Activated CD8-positive, alpha-beta memory T cell treated with anti-CD3 and anti-CD28 coated beads, Interleukin-2, amount 50 U/mL, for 48 hours (primary cell): Measurements from ENCODE around the gene SEMA4A.
"Not testable (repeated sequence)": the region's sequence is repeated elsewhere in the genome, so short reads cannot be mapped to it uniquely, and the experiment has no call there.

Experiments used
- DNase-seq: peaks from one replicate; pipeline ENCODE4 v3.0.0-alpha.2; 2020

SEMA4A gene

DNA sequence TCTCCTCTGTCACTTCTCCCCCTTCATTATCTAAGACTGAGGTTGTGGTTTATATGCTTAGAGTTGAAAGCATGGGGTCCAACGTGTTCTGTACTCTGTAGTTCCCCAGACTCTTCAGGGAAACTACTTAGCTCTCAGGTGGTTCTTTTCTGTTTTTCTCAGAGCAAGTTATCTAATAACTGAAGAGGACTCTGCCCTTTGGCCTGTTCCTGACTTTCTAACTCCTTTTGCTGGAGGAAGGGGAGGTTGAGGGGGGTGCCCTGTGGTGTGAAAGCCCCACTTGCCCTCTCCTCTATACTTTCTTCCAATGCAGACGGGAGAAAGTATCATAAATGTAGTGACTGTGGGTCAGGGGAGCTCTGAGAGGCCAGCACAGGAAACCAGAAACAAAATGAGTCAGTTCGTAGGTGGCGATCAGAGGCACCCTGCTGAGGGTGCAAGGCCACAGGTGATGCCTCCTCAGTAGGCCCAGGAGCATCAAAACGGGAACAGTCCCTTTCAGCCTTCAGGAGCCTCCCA lies 45.5 kb downstream of the SEMA4A start:
- DNase-seq: no peak

GRCh38 chr1:156200044-156200443 lies 46.7 kb downstream of the SEMA4A start:
- no peak for DNase-seq

- DNase-seq: no peak
Measured at GRCh38 chr1:156203331-156203730, 49.9 kb downstream of the SEMA4A start.

DNA sequence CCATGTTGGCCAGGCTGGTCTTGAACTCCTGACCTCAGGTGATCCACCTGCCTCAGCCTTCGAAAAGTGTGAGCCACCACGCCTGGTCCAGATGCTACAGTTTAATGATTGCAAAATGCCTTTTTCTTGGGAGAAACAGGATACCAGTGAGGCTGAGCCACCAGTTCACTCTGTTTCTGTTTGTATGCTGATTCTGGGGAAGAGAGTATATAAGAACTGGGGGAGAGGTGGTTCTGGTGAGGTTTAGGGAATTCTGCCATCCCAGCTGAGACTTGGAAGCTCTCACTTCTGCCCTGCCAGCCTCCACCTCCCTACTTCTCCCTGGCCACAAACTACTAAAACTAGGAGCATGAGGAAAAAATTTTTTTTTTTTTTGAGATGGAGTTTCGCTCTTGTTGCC lies 51.3 kb downstream of the SEMA4A start:
- DNase-seq: no peak

DNA sequence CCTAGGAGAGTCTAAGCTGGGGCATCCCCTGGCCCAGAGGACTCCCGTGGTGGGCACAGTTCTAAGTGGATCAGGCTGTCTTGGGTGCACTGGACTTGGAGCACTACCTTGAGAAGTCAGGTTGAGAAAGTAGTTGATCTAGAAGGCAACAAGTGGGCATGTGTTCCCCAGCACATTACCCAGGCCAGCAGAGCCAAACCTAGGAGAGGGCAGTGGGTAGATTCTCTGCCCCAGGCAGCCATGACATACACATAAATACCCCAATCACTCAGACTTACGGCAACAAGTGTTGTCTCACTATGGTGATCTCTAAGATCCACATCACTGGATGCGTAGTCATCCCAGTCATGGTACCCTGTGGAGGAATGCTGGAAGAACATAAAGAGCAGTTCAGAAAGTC lies 57.9 kb downstream of the SEMA4A start:
- no peak for DNase-seq

DNA sequence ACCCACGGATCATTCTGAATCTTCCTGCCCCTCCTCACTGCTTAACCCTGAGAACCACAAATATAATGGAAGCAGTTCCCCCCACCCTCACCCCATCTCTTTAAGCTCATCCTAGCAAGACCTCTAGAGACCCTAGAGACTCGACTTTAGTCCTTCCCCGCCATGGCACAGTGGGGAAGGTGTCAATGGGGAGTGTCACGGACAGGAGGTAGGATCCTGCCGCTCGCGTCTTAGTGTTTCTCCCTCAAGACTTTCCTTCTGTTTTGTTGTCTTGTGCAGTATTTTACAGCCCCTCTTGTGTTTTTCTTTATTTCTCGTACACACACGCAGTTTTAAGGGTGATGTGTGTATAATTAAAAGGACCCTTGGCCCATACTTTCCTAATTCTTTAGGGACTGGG lies 58.7 kb downstream of the SEMA4A start:
- DNase-seq: no peak

- peak; percentile 98 for DNase-seq
Measured at GRCh38 chr1:156212833-156213643, 59.7 kb downstream of the SEMA4A start, which contains the start of gene PMF1. TSS of gene PMF1 (plus strand) at chr1:156213007. CDS start at chr1:156213016, 9 bp downstream.

DNA sequence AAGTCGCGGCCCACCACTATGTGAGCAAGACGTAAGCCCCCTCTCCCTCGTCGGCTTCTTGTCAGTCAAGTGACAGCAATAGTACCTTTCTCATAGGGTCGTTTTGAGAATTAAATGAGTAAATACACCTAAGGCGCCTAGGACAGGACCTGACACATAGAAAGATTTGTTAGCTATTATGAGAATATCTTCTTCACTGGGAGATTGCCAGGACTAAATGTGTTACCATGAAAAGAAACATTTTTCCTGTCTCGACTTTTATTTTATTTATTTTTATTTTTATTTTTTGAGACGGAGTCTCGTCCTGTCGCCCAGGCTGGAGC lies 60.2 kb downstream of the SEMA4A start:
- no peak for DNase-seq

DNA sequence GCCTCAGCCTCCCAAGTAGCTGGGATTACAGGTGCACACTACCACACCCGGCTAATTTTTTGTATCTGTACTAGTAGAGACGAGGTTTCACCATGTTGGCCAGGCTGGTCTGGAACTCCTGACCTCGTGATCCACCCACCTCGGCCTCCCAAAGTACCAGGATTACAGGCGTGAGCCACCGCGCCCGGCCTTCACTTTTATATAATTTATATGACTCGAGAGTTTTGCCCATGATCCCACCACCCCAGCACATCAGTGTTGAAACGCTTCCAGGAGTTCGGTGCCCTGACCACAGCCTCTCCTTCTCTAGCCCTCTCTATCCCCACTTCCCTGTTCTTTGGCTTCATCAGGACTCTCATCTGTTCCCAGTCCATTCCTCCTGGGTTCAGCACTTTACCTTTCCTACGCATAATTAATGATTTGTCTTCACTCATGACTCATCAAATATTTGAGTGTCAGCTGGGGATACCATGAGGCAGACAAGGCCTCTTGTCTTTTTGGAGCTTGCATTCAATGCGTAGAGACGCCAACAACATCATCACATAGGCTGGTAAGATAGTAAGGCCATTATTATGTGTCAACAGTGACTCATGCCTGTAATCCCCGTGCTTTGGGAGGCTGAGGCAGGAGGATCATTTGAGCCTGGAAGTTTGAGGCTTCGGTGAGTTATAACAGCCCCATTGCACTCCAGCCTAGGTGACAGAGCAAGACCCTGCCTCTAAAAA lies 60.8 kb downstream of the SEMA4A start:
- DNase-seq: no peak

- not testable (repeated sequence) for DNase-seq
Measured at GRCh38 chr1:156216361-156217086, 63.1 kb downstream of the SEMA4A start.

GRCh38 chr1:156217871-156218270 lies 64.5 kb downstream of the SEMA4A start:
- no peak for DNase-seq

DNA sequence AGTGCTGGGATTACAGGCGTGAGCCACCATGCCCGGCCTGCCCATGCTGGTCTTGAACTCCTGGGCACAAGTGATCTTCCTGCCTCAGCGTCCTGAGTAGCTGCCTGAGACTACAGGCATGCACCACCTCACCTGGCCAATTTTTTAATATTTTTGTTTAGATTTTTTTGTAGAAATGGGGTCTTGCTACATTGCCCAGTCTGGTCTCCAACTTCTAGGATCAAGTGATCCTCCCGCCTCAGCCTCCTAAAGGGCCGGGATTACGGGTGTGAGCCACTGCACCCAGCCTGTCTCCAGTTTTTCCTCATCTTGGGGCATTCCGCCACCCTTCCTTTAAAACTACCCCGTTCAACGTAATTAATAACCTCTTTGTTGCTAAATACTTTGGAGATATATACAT lies 66.8 kb downstream of the SEMA4A start:
- no peak for DNase-seq

GRCh38 chr1:156221986-156222692 lies 68.8 kb downstream of the SEMA4A start:
- DNase-seq: no peak

- DNase-seq: no peak
Measured at GRCh38 chr1:156225677-156226014, 72.3 kb downstream of the SEMA4A start.

GRCh38 chr1:156226116-156226538 lies 72.7 kb downstream of the SEMA4A start:
- DNase-seq: no peak

DNA sequence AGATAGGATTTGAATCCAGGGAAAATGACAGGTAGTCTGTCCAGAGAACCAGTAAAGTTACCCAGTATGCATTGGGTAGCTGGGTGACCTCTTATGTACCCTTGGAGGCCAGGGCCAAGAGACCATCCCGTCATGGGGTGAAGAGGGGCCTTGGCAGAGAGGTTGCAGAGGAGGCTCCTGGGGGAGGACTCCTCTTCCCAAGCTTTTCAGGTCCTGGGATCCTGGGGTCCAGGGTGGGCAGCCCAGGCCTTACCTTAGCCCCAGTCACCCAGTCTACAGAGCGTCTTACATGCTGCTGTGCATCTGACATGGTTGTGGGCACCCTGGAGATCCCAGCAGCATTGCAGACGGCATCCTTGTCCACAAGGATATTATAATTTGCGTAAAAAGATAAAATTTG lies 73.4 kb downstream of the SEMA4A start:
- DNase-seq: no peak
